Brain microvascular endothelial cell (primary cell): ENCODE data around the gene POLE3.

Experiments
- DNase-seq: peaks from one replicate; pipeline ENCODE4 v3.0.0-alpha.2; 2020
- H3K27ac ChIP-seq: fragments of 250-450 bp; sonication (Bioruptor Pico); 2 replicates; pipeline ENCODE4 v1.5.1; 2020; ENCODE audit warnings: mild to moderate bottlenecking, moderate library complexity
- H3K27me3 ChIP-seq: fragments of 250-450 bp; sonication (Bioruptor Pico); replicated peaks from 2 replicates; pipeline ENCODE4 v1.5.1; 2020; ENCODE audit warnings: mild to moderate bottlenecking
- H3K36me3 ChIP-seq: fragments of 250-450 bp; sonication (Bioruptor Pico); replicated peaks from 2 replicates; pipeline ENCODE4 v1.5.1; 2020; ENCODE audit warnings: mild to moderate bottlenecking
- H3K4me3 ChIP-seq: 2 replicates; pipeline ENCODE4 v1.5.1; 2011; ENCODE audit warnings: low read depth, mild to moderate bottlenecking, control low read depth, low read length, moderate library complexity
- CTCF ChIP-seq: IDR thresholded peaks from 2 replicates; pipeline ENCODE4 v1.5.1; 2011; ENCODE audit warnings: low read depth, mild to moderate bottlenecking, moderate library complexity, low read length, control low read depth, inconsistent platforms; ENCODE audit errors: missing control alignments
- in situ Hi-C: cut with HindIII; loops from 2 replicates; pipeline ENCODE4 v1.10.0; 2017; ENCODE audit warnings: low sequenced_read_pairs, low pct_ligation_motif_present

POLE3 gene

GRCh38 chr9:113410207-113410864 lies at the start of gene POLE3, which contains the start of gene C9orf43:
POLE3 (minus strand) TSS chr9:113410675; CDS start chr9:113410293, 382 bp downstream.
C9orf43 (plus strand) TSS chr9:113410747; CDS start chr9:113413494, 2,747 bp downstream.
- in situ Hi-C loops: no loop called here
- H3K36me3 ChIP-seq: peaks cover 13% of the 10 kb centered on the region
- H3K27me3 ChIP-seq: no peaks in the 10 kb centered on the region
- H3K27ac ChIP-seq: peak within 1 kb of the TSS; percentile 97
- DNase-seq: peak; percentile 96
- TF ChIP-seq CTCF: no peak
- peak within 1 kb of the TSS; percentile 94 for H3K4me3 ChIP-seq

- no peaks in the 10 kb centered on the region for H3K36me3 ChIP-seq
- in situ Hi-C loops: no loop called here
- no peaks in the 10 kb centered on the region for H3K27me3 ChIP-seq
- TF ChIP-seq CTCF: no peak
- no peak overlapping the region for H3K4me3 ChIP-seq
- no peak overlapping the region for H3K27ac ChIP-seq
- no peak for DNase-seq
These were observed 45.8 kb upstream of the POLE3 start for GRCh38 chr9:113456235-113456634.

- DNase-seq: peak; percentile 89
- Histone ChIP-seq H3K27ac (peak overlapping the region; percentile 78), H3K36me3 (no peaks in the 10 kb centered on the region), H3K4me3 (no peak overlapping the region), H3K27me3 (no peaks in the 10 kb centered on the region)
- no peak for TF ChIP-seq CTCF
- in situ Hi-C loops: no loop called here
These were observed 44.7 kb upstream of the POLE3 start for GRCh38 chr9:113454914-113455761.

- no peak overlapping the region for H3K27ac ChIP-seq
- no peaks in the 10 kb centered on the region for H3K27me3 ChIP-seq
- no peak for DNase-seq
- H3K4me3 ChIP-seq: no peak overlapping the region
- H3K36me3 ChIP-seq: no peaks in the 10 kb centered on the region
- no peak for TF ChIP-seq CTCF
- in situ Hi-C loops: no loop called here
These were observed 41.7 kb upstream of the POLE3 start for GRCh38 chr9:113452113-113452605.

GRCh38 chr9:113449376-113449775 lies 38.9 kb upstream of the POLE3 start:
- no peak for DNase-seq
- in situ Hi-C loops: loop anchor here (10.0 kb wide), 1 partner anchor 205 kb away; no protein-coding TSS in a partner anchor
- Histone ChIP-seq H3K4me3 (no peak overlapping the region), H3K27me3 (no peaks in the 10 kb centered on the region), H3K27ac (no peak overlapping the region), H3K36me3 (no peaks in the 10 kb centered on the region)
- TF ChIP-seq CTCF: no peak
